Umbilical cord (tissue), 2 donors: ENCODE data around the gene HRC. TPM values are rescaled to one million over a fixed set of nuclear protein-coding genes. Genes with fewer than 3 reads are reported as not detected.

Source experiments
- DNase-seq: peaks from one replicate; pipeline ENCODE4 v3.0.0-alpha.2; 2015; ENCODE audit warnings: low spot score
- total RNA-seq: library from RNA; depleted of rRNA; stranded (reverse); fragments of >200 nt; gene quantifications from one replicate; pipeline ENCODE4 v1.2.3, GENCODE V29; 2014; ENCODE audit warnings: low replicate concordance; ENCODE audit not compliant: insufficient read depth

Gene HRC
- total RNA-seq, 1 donor from 2014 or later, result 0.72 TPM

- DNase-seq, result no peak
Measured at GRCh38 chr19:49160450-49161189, 5.4 kb upstream of the HRC start.

- peak; percentile 95 for DNase-seq
Measured at GRCh38 chr19:49157445-49158224, 2.4 kb upstream of the HRC start, which contains the start of gene TRPM4. Gene TRPM4, plus strand, starts transcription at chr19:49157792. Its CDS starts 75 bp downstream, at chr19:49157867.

- no peak for DNase-seq
Measured at GRCh38 chr19:49155820-49156346, 687 bp upstream of the HRC start.

GRCh38 chr19:49154279-49154678 is 917 bp downstream of the HRC start:
- no peak for DNase-seq

- DNase-seq, result no peak
Measured at GRCh38 chr19:49153167-49153809, 1.9 kb downstream of the HRC start.

GRCh38 chr19:49152119-49152550 is 3.1 kb downstream of the HRC start:
- DNase-seq, result no peak

GRCh38 chr19:49151267-49152118 is 3.7 kb downstream of the HRC start:
- DNase-seq, result peak; percentile 49

- no peak for DNase-seq
Measured at GRCh38 chr19:49150944-49151243, 4.3 kb downstream of the HRC start.

- peak; percentile 94 for DNase-seq
Measured at GRCh38 chr19:49150106-49150943, 4.9 kb downstream of the HRC start.

GRCh38 chr19:49149652-49150105 is 5.5 kb downstream of the HRC start:
- DNase-seq, result peak; percentile 91

- DNase-seq, result peak; percentile 99
Measured at GRCh38 chr19:49148784-49149651, 6.2 kb downstream of the HRC start.

- no peak for DNase-seq
Measured at GRCh38 chr19:49148044-49148682, 7.0 kb downstream of the HRC start.

- peak; percentile 35 for DNase-seq
Measured at GRCh38 chr19:49146408-49146770, 8.8 kb downstream of the HRC start.

GRCh38 chr19:49145573-49146407 is 9.4 kb downstream of the HRC start:
- DNase-seq, result peak; percentile 75

GRCh38 chr19:49142866-49143335 is 12.3 kb downstream of the HRC start:
- peak; percentile 97 for DNase-seq

- DNase-seq, result no peak
Measured at GRCh38 chr19:49141352-49141751, 13.8 kb downstream of the HRC start.

GRCh38 chr19:49140951-49141350 is 14.2 kb downstream of the HRC start:
- DNase-seq, result no peak

GRCh38 chr19:49136771-49137171 is 18.4 kb downstream of the HRC start:
- DNase-seq, result no peak
